CD4-positive, alpha-beta T cell treated with Interleukin-17A for 1 hour (primary cell): ENCODE data around the gene CLRN1.

ENCODE experiments used
- DNase-seq: peaks from one replicate; pipeline ENCODE4 v3.0.0-alpha.2; 2020

The CLRN1 gene

GRCh38 chr3:150913133-150913922 is 59.2 kb downstream of the CLRN1 start:
- no peak for DNase-seq

DNA sequence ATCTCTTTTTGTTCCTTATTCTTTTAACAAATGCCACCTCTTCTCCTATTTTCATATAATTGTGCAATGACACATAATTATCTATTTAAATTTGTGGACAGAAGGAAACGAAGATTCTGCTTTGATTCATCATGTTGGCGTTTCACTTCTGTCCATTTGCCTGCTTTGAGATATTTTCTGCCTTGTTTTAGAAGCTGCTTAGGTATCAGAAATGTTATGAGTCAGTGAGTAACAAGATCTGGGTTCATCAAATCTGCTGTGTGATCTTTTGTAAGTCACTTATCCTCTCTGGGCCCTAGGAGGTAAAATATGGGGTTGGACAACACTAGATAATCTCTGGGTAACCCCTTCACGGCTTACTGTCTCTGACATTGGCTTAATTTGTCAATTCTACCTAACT is 60.0 kb downstream of the CLRN1 start:
- DNase-seq, result no peak

GRCh38 chr3:150911771-150912170 is 60.8 kb downstream of the CLRN1 start:
- no peak for DNase-seq

GRCh38 chr3:150906461-150906860 is 66.1 kb downstream of the CLRN1 start:
- no peak for DNase-seq

DNA sequence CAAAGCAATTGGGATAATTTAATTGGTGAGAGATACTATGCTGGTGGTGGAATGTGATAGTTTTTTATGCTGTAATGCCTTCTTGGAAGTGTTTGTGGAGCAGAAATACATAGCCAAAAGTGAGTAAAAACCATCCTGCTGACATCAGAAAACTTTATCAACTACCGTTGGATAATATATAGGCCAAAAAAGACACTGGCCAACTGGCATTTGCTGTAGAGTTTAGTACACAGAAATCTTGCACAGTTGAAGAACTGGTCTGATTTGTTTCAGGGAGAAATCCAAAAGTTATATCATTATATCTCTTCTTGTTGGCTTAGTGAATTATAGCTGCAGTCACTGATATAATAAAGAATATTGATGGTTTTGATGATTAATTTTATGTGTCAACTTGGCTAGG is 66.8 kb downstream of the CLRN1 start:
- no peak for DNase-seq

GRCh38 chr3:150905339-150905738 is 67.2 kb downstream of the CLRN1 start, which contains the start of gene MINDY4B:
TSS of gene MINDY4B (minus strand) at chr3:150905439. CDS start at chr3:150905439, 0 bp downstream.
- no peak for DNase-seq

GRCh38 chr3:150902988-150903387 is 69.5 kb downstream of the CLRN1 start:
- no peak for DNase-seq

DNA sequence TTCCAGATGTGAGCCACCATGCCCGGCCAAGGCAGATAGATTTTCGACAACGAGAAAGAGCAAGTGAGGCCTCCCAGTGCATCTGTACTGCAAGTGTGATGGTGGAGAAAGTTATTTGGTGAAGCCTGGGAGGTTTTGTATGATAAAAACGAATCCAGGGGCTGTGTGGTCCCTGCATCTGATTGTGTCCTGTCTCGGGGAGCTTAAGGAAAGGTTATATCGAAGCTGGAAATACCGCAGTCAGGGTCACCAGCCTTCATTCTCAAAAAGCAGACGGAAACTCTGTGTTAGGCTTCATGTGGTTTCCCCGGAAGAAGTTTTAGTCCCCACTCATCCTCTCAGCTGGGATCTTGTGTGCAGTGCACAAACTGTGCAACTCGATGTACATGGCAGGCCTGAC is 70.7 kb downstream of the CLRN1 start:
- DNase-seq, result no peak

GRCh38 chr3:150899141-150899540 is 73.4 kb downstream of the CLRN1 start:
- DNase-seq, result no peak

DNA sequence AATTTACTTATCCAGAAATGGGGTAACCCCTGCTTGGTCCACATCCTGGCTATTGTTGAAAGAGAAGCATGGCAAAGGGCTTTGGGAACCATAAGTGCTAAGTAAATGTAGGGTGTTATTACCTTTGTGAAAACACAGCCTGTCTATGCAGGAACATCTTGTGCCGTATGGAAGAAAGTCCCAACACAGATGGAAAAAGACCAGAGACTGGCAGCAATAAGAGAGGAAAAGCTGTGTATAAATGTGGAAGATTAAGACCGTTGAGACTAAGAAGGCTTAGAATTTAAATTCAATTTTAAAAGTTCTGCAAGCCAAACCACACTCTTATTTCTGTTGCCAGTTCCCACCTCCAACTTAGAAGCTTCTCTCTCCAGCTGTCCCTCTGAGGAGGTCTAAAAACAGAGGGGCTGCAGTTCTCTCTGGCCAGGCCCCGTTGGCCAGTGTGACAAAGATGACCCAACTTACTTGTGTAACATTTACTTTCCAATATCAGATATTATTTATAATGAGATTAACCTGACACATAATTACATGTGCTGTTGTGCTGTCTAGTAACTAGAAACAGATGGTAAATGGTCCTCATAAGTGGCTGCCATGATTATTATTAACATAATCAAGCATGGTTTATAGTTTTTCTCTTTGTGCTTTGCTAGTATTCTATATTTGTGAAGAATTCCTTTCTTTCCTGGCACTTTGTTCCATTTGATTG is 74.3 kb downstream of the CLRN1 start:
- no peak for DNase-seq

DNA sequence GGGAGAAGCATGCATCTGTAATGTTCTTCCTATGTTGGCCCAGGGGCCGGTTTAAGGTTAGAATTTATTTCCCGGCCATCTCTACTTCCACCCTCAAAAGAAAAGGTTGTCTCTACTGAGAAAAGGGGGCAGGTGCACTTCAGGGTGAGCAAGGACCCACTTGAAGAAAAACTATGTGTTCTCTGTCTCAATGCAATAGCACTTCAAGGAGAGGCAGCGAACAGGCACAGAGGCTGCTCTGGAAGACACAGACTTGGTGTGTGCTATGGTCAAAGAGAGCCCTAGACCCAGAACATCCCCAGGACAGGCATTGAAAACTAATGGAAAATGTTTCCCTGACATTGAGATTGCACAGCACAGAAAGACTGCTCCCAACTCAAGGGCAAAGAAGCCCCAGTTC is 74.9 kb downstream of the CLRN1 start:
- no peak for DNase-seq

GRCh38 chr3:150890831-150891230 is 81.7 kb downstream of the CLRN1 start:
- DNase-seq, result no peak

- DNase-seq, result no peak
Measured at GRCh38 chr3:150890295-150890694, 82.2 kb downstream of the CLRN1 start.

- DNase-seq, result no peak
Measured at GRCh38 chr3:150889106-150889505, 83.4 kb downstream of the CLRN1 start.

DNA sequence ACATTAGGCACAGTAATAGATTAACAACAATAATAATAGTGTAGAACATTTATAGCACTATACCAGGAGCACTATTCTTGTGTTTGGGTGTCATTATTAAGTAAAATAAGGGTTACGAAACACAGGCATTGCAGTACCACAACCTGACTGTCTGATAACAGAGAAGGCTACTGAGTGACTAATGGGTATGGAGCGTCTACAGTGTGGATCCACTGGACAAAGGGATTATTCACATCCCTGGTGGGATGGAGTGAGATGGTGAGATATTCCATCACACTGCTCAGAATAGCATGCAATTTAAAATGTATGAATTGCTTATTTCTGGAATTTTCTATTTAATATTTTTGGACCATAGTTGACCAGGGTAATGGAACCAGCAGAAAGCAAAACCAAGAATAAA is 85.5 kb downstream of the CLRN1 start:
- no peak for DNase-seq

DNA sequence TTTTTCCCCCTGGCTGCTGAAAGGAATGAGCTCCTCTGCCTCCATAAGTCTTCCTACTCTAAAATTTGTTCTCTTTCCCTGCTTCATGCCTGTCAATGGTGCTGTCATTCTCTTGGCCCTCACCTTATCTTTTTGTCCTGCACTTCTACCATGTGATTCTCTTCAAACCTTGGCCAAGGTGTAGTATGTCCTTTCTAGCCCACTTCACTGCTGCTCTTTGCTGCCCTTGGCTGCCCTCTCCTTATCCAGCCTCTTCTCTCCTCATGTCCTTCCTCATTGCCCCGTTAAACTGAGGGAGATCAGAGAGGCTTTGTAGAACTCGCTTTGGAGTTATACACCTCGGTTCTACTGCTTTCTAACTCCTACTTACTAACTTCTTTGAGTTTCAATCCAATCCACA is 87.0 kb downstream of the CLRN1 start:
- no peak for DNase-seq

DNA sequence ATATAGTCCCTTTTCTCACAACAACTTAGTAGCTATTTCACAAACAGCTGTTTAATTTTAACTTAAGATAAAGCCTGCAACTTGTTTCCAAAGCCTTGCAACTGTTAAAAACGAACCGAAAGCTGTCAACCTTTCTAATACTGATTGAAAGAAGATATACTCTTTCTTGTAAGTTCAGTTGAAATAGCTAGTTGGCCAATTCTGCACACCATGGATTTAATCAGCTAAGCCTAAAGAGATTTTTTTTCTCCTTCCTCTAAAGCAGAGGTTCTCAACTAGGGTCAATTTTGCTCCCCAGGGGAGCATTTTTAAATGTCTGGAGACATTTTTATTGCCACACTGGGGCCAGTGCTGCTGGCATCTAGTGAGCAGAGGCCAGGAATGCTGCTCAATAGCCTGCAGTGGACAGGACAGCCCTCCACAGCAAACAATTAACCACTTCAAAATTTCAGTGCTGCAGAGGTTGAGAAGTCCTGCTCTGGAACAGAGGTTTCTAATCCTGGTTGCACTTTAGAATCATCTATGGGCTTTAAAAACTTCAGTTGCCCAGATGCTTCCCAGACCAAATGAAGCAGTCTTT is 93.4 kb downstream of the CLRN1 start:
- no peak for DNase-seq

GRCh38 chr3:150878290-150878689 is 94.2 kb downstream of the CLRN1 start:
- no peak for DNase-seq

- DNase-seq, result no peak
Measured at GRCh38 chr3:150877303-150877702, 95.2 kb downstream of the CLRN1 start.

DNA sequence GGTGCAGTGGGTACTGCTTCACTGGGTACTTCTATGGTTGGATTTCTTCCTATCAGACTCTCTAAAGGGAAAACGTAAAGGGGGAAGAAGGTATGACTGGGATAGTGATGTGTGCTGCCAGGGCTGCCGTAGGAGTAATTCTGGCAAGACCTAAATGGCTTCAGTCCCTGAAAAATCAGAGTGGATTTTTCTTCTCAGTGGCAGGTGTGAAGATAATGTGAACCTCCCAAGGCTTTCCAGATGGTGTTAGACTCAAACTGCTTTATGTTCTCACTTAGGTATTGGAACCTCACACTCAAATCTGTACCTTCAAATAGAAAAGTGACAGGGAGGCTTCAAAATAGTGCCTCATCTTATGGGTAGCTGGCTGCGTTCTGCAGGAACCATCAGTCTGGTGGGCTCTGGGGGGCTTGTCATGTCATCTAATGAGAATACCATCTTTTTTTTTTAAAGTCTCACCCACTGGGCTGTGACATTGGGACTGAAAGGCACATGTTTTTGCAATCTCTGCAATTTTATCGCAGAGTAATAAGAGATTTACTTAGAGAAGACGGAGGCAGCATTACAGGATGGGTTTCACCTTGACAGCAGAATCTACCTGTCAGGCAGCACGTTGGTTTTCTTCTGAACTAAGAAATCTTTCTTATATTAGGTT is 95.8 kb downstream of the CLRN1 start:
- DNase-seq, result no peak
